ENCODE measurements around the gene REEP6. TPM values are rescaled to one million over a fixed set of nuclear protein-coding genes. Genes with fewer than 3 reads are reported as not detected.
A peak's percentile ranks its signal among the peaks of the same experiment; 100 is the strongest.

Gene REEP6
- polyA plus RNA-seq, 6 donors from 2014 or later = 0.72 to 1.4 (median 0.90) TPM

DNA sequence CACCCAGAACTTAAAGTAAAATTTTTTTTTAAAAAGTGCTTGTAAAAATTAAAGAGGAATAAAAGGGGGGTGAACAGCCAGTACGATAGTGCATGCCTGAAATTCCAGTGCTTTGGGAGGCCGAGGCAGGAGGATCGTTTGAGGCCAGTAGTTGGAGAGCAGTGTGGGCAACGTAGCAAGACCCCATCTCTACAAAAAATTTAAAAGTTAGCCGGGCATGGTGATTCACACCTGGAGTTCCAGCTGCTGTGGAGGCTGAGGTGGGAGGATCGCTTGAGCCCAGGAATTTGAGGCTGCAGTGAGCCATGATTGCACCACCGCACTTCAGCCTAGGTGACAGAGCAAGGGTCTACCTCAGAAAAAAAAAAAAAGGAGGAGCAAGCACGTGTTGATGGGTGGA, 14.0 kb downstream of the REEP6 start:
- no peak overlapping the region for H3K4me3 Mint-ChIP-seq
- peak overlapping the region in 2 of 6 donors; percentile 20 to 58 for H3K27ac Mint-ChIP-seq
- no peak for DNase-seq
- peaks cover 10 to 24% (median 14%) of the 10 kb centered on the region in 3 donors for H3K4me1 Mint-ChIP-seq
- ATAC-seq (ENCODE audit: low read depth in 2 of 2) = no peak
- peaks cover 23 to 75% (median 27%) of the 10 kb centered on the region in 3 donors for H3K27me3 Mint-ChIP-seq
- H3K36me3 Mint-ChIP-seq = peaks cover 0 to 7% of the 10 kb centered on the region in 2 donors
- peaks cover 0 to 17% (median 9%) of the 10 kb centered on the region in 7 donors for H3K9me3 Mint-ChIP-seq

GRCh38 chr19:1505991-1506881, 15.3 kb downstream of the REEP6 start:
- ATAC-seq (ENCODE audit: low read depth in 2 of 2) (no peak), DNase-seq (no peak)
- Mint-ChIP-seq H3K27me3 (peaks cover 30 to 83% (median 39%) of the 10 kb centered on the region in 3 donors), H3K4me1 (peaks cover 10 to 22% (median 16%) of the 10 kb centered on the region in 3 donors), H3K9me3 (peaks cover 0 to 18% (median 9%) of the 10 kb centered on the region in 7 donors), H3K4me3 (peak overlapping the region in 3 of 8 donors; percentile 10 to 22 (median 14)), H3K36me3 (peaks cover 0 to 7% of the 10 kb centered on the region in 2 donors), H3K27ac (peak overlapping the region in 3 of 6 donors; percentile 59 to 78 (median 73))

GRCh38 chr19:1507192-1507660, 16.2 kb downstream of the REEP6 start:
- no peak for ATAC-seq (ENCODE audit: low read depth in 2 of 2)
- Mint-ChIP-seq H3K27me3 (peaks cover 31 to 89% (median 47%) of the 10 kb centered on the region in 3 donors), H3K27ac (peak overlapping the region; percentile 82 to 98 (median 94)), H3K4me1 (peaks cover 10 to 22% (median 16%) of the 10 kb centered on the region in 3 donors), H3K36me3 (peaks cover 0 to 7% of the 10 kb centered on the region in 2 donors), H3K9me3 (peaks cover 0 to 18% (median 9%) of the 10 kb centered on the region in 7 donors), H3K4me3 (peak overlapping the region in 6 of 8 donors; percentile 66 to 91 (median 82))
- no peak for DNase-seq

DNA sequence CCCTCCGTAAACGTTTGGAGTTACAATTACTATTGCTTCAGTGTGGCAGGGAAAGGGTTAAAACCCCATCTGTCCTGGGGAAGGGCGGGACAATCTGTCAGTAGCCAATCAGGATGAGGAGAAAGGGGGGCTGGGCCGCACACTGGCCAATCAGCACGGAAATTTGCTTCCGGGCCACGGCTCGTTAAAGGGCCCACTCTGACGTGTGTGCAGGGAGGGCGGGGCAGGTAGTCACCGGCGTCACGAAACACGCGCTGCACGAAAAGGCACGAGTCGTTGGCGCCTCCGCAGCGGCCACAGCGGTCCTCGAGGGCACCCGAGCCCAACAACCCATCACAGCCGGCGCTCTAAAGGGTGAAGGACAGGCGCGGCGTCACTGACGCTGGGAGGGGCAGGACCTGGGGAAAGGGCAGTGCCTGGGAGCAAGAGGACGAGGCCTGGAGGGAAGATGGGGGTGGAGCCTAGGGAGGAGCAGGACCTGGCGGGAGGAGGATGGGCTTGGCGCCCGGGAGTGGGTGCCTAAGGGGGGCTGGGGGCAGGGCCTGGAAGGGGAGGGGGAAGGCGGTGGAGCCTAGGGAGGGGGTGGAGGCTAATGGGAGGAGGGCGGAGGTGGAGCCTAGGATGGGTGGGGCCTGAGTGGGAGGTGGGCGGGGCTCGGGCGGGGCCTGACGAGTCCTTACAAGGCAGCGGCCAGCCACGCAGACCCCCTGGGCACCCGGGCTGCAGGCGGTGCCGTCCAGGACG, 17.0 kb downstream of the REEP6 start:
- Mint-ChIP-seq H3K27me3 (peaks cover 31 to 89% (median 47%) of the 10 kb centered on the region in 3 donors), H3K36me3 (peaks cover 0 to 7% of the 10 kb centered on the region in 2 donors), H3K4me1 (peaks cover 10 to 24% (median 16%) of the 10 kb centered on the region in 3 donors), H3K9me3 (peaks cover 0 to 18% (median 9%) of the 10 kb centered on the region in 7 donors), H3K4me3 (peak overlapping the region; percentile 66 to 91 (median 86)), H3K27ac (peak overlapping the region; percentile 82 to 98 (median 94))
- ATAC-seq (ENCODE audit: low read depth in 2 of 2) (peak; percentile 89 to 92), DNase-seq (peak; percentile 84)

GRCh38 chr19:1508507-1508856, 17.5 kb downstream of the REEP6 start:
- H3K27me3 Mint-ChIP-seq = peaks cover 31 to 83% (median 47%) of the 10 kb centered on the region in 3 donors
- H3K36me3 Mint-ChIP-seq = peaks cover 0 to 7% of the 10 kb centered on the region in 2 donors
- DNase-seq = no peak
- H3K4me1 Mint-ChIP-seq = peaks cover 10 to 22% (median 16%) of the 10 kb centered on the region in 3 donors
- H3K27ac Mint-ChIP-seq = peak overlapping the region in 2 of 6 donors; percentile 20 to 47
- peak overlapping the region in 4 of 8 donors; percentile 31 to 86 (median 64) for H3K4me3 Mint-ChIP-seq
- no peak for ATAC-seq (ENCODE audit: low read depth in 2 of 2)
- H3K9me3 Mint-ChIP-seq = peaks cover 0 to 18% (median 9%) of the 10 kb centered on the region in 7 donors

GRCh38 chr19:1509602-1510441, 18.8 kb downstream of the REEP6 start:
- peaks cover 0 to 16% (median 9%) of the 10 kb centered on the region in 7 donors for H3K9me3 Mint-ChIP-seq
- peaks cover 10 to 24% (median 19%) of the 10 kb centered on the region in 3 donors for H3K4me1 Mint-ChIP-seq
- H3K36me3 Mint-ChIP-seq = peaks cover 0 to 7% of the 10 kb centered on the region in 2 donors
- ATAC-seq (ENCODE audit: low read depth in 2 of 2) (no peak), DNase-seq (no peak)
- peak overlapping the region in 1 of 6 donors; percentile 39 for H3K27ac Mint-ChIP-seq
- H3K27me3 Mint-ChIP-seq = peaks cover 24 to 82% (median 55%) of the 10 kb centered on the region in 3 donors
- H3K4me3 Mint-ChIP-seq = peak overlapping the region in 3 of 8 donors; percentile 2 to 49 (median 48)

DNA sequence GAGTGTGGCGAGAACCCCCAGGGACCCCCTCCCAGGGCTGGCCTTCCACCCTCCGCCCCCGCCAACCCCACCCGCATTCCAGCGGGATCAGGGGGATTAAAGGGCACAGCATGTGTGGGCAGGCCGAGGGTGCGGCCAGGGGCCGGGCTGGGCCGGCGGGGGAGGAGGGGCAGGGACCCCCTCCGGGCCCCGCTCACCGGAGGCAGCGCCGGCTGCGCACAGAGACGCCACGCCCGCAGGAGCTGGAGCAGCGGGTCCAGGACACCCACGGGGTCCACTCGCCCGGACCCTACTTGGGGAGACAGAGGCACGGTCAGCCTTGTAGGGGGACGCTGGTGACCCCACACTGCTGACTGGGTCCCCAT, 19.4 kb downstream of the REEP6 start:
- Mint-ChIP-seq H3K36me3 (peaks cover 0 to 7% of the 10 kb centered on the region in 2 donors), H3K9me3 (peaks cover 0 to 12% (median 9%) of the 10 kb centered on the region in 7 donors), H3K4me1 (peaks cover 10 to 24% (median 19%) of the 10 kb centered on the region in 3 donors), H3K27me3 (peaks cover 23 to 82% (median 52%) of the 10 kb centered on the region in 3 donors), H3K4me3 (no peak overlapping the region), H3K27ac (no peak overlapping the region)
- DNase-seq (no peak), ATAC-seq (ENCODE audit: low read depth in 2 of 2) (no peak)

- Mint-ChIP-seq H3K4me3 (peak overlapping the region in 1 of 8 donors; percentile 72), H3K9me3 (peaks cover 0 to 10% (median 8%) of the 10 kb centered on the region in 7 donors), H3K4me1 (peaks cover 10 to 24% (median 19%) of the 10 kb centered on the region in 3 donors), H3K36me3 (peaks cover 0 to 7% of the 10 kb centered on the region in 2 donors), H3K27ac (peak overlapping the region in 1 of 6 donors; percentile 28), H3K27me3 (peaks cover 22 to 82% (median 48%) of the 10 kb centered on the region in 3 donors)
- no peak for ATAC-seq (ENCODE audit: low read depth in 2 of 2)
- no peak for DNase-seq
Observed at GRCh38 chr19:1510807-1511206, 19.8 kb downstream of the REEP6 start.

DNA sequence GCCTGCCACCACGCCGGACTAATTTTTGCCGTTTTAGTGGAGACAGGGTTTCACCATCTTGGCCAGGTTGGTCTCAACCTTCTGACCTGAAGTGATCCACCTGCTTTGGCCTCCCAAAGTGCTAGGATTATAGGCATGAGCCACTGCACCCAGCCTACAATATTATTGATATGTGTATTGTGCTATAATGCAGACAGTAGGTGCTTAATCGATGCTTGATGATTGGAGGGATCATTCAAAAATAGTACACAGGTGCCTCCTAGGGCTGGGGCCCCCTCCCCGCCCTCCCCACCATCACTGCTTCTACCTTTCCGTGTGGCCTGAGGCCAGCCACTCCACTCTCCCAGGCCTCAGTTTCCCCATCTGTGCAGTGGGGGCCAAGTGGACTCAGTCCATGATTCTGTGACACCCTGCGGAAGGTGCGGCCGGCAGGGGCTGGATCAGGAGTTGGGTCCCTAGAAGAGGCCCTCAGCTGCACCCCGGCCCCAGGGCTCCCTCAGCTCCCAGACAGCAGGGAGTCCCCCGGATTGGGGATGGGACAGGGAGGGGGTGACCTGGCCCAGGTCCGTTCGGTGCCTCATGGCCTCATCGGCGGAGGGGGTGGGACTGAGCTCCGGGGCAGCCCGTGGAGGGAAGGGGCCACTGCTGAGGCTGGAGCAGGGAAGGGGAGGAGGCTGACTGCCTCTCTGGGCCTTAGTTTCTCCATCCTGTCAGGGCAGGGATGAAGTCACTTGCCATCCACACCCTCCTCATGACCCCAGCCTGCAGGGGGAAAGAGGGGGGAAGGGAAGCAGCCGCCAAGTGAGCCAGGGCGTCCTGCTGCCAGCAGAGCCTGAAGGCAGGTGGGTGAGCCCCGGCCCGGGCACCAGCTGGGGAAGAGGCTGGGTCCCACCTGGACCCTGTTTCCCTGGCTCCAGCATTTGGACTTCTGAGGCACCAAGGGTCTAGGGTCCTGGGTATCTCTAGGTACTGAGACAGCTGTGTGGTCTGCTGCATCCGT, 20.6 kb downstream of the REEP6 start:
- peaks cover 0 to 10% (median 8%) of the 10 kb centered on the region in 7 donors for H3K9me3 Mint-ChIP-seq
- no peak for DNase-seq
- peaks cover 28 to 80% (median 48%) of the 10 kb centered on the region in 3 donors for H3K27me3 Mint-ChIP-seq
- peak overlapping the region in 4 of 8 donors; percentile 18 to 71 (median 54) for H3K4me3 Mint-ChIP-seq
- no peak overlapping the region for H3K27ac Mint-ChIP-seq
- peaks cover 0 to 11% of the 10 kb centered on the region in 2 donors for H3K36me3 Mint-ChIP-seq
- ATAC-seq (ENCODE audit: low read depth in 2 of 2) = no peak
- peaks cover 10 to 20% (median 15%) of the 10 kb centered on the region in 3 donors for H3K4me1 Mint-ChIP-seq

- peaks cover 0 to 11% of the 10 kb centered on the region in 2 donors for H3K36me3 Mint-ChIP-seq
- ATAC-seq (ENCODE audit: low read depth in 2 of 2) (peak; percentile 44 to 50), DNase-seq (peak; percentile 19)
- H3K27ac Mint-ChIP-seq = peak within 1 kb of the TSS in 3 of 6 donors; percentile 41 to 85 (median 54)
- peaks cover 24 to 79% (median 48%) of the 10 kb centered on the region in 3 donors for H3K27me3 Mint-ChIP-seq
- peak within 1 kb of the TSS in 5 of 8 donors; percentile 52 to 71 (median 60) for H3K4me3 Mint-ChIP-seq
- H3K4me1 Mint-ChIP-seq = peaks cover 2 to 11% (median 10%) of the 10 kb centered on the region in 3 donors
- peaks cover 0 to 10% (median 4%) of the 10 kb centered on the region in 7 donors for H3K9me3 Mint-ChIP-seq
Observed at GRCh38 chr19:1512671-1513498, 21.9 kb downstream of the REEP6 start, which contains the start of gene ADAMTSL5. Gene ADAMTSL5, minus strand, starts transcription at chr19:1513019. Its CDS starts 2,076 bp downstream, at chr19:1510943.

Measured in naive B cell (primary cell).